ENCODE measurements around the gene EXOC2.

- TF ChIP-seq, protein P1, sequence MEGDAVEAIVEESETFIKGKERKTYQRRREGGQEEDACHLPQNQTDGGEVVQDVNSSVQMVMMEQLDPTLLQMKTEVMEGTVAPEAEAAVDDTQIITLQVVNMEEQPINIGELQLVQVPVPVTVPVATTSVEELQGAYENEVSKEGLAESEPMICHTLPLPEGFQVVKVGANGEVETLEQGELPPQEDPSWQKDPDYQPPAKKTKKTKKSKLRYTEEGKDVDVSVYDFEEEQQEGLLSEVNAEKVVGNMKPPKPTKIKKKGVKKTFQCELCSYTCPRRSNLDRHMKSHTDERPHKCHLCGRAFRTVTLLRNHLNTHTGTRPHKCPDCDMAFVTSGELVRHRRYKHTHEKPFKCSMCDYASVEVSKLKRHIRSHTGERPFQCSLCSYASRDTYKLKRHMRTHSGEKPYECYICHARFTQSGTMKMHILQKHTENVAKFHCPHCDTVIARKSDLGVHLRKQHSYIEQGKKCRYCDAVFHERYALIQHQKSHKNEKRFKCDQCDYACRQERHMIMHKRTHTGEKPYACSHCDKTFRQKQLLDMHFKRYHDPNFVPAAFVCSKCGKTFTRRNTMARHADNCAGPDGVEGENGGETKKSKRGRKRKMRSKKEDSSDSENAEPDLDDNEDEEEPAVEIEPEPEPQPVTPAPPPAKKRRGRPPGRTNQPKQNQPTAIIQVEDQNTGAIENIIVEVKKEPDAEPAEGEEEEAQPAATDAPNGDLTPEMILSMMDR (IDR thresholded peaks at IDR 0.05) = no peak
- no peak for TF ChIP-seq POLR2A (IDR thresholded peaks at IDR 0.05; ENCODE audit: low read depth)
Measured at GRCh38 chr6:540490-540889, 152.4 kb downstream of the EXOC2 start.

Measured in esophagus muscularis mucosa (tissue), 3 donors.